Suprapubic skin (tissue), 4 donors: ENCODE data around the gene IHH. TPM values are rescaled to one million over a fixed set of nuclear protein-coding genes. Genes with fewer than 3 reads are reported as not detected.
A peak's percentile ranks its signal among the peaks of the same experiment; 100 is the strongest.

Source experiments
- DNase-seq, 2 donors: peaks; one replicate each; pipeline ENCODE4 v3.0.0-alpha.2; 2019; ENCODE audit warnings: low spot score in 2 of 2
- H3K27ac ChIP-seq: fragments of 200-600 bp; sonication (generic); one replicate; pipeline ENCODE4 v1.5.1; 2019
- H3K27me3 ChIP-seq: fragments of 200-600 bp; sonication (generic); one replicate; pipeline ENCODE4 v1.5.1; 2019
- H3K36me3 ChIP-seq: fragments of 200-600 bp; sonication (generic); one replicate; pipeline ENCODE4 v1.5.1; 2019
- H3K4me1 ChIP-seq: fragments of 200-600 bp; sonication (generic); one replicate; pipeline ENCODE4 v1.5.1; 2019
- H3K4me3 ChIP-seq: fragments of 200-600 bp; sonication (generic); one replicate; pipeline ENCODE4 v1.5.1; 2019; ENCODE audit warnings: mild to moderate bottlenecking
- H3K9me3 ChIP-seq: fragments of 200-600 bp; sonication (generic); one replicate; pipeline ENCODE4 v1.5.1; 2019
- CTCF ChIP-seq, 2 donors: fragments of 200-600 bp in 1 of 2; fragments of 450-650 bp in 1 of 2; sonication (generic) in 1 of 2; IDR thresholded peaks; one replicate each; pipeline ENCODE4 v1.5.1; 2016 to 2019; ENCODE audit warnings: antibody characterized with exemption in 2 of 2, mild to moderate bottlenecking in 1 of 2, moderate library complexity in 1 of 2
- EP300 ChIP-seq: sonication (generic); formaldehyde crosslinking; IDR thresholded peaks from one replicate; pipeline ENCODE4 v1.6.1; 2017; ENCODE audit warnings: antibody characterized with exemption
- POLR2A ChIP-seq, 2 donors: fragments of 450-650 bp; IDR thresholded peaks; one replicate each; pipeline ENCODE4 v1.6.1; 2017; ENCODE audit warnings: antibody characterized with exemption in 2 of 2, mild to moderate bottlenecking in 2 of 2, moderate library complexity in 2 of 2
- POLR2AphosphoS5 ChIP-seq, 3 donors: sonication (generic); formaldehyde crosslinking; IDR thresholded peaks; one replicate each; pipeline ENCODE4 v1.6.1; 2017; ENCODE audit warnings: antibody characterized with exemption in 3 of 3
- WGBS: methylation state at CpG from one replicate; pipeline ENCODE4 v1.1.5; 2018; 5-methylcytosine and 5-hydroxymethylcytosine counted together
- total RNA-seq, 4 donors: library from RNA; depleted of rRNA; stranded (reverse); fragments of >200 nt; gene quantifications; one replicate each; pipeline ENCODE4 v1.1.0, GENCODE V29; 2016

The IHH gene
- total RNA-seq, result under 1 TPM in 2 of 4 donors, not detected in 2; 0.23 to 0.30 TPM

- Histone ChIP-seq H3K27me3 (peaks cover 78% of the 10 kb centered on the region), H3K27ac (no peak within 1 kb of the TSS), H3K4me1 (peaks cover 44% of the 10 kb centered on the region), H3K4me3 (peak within 1 kb of the TSS; percentile 38), H3K36me3 (no peaks in the 10 kb centered on the region), H3K9me3 (no peaks in the 10 kb centered on the region)
- 11% methylated on average over 11 of the region's 76 CpGs for WGBS
- DNase-seq, result no peak
- TF ChIP-seq POLR2AphosphoS5 (IDR thresholded peaks at IDR 0.05) (no peak), EP300 (no peak), CTCF (IDR thresholded peaks at IDR 0.05) (no peak), POLR2A (IDR thresholded peaks at IDR 0.05) (no peak)
Measured at GRCh38 chr2:219060821-219061791, at the start of gene IHH. Gene IHH (minus strand): TSS chr2:219060921. CDS start chr2:219060467, 454 bp downstream.

- Histone ChIP-seq H3K4me1 (peaks cover 7% of the 10 kb centered on the region), H3K27ac (no peak overlapping the region)
Measured at GRCh38 chr2:219109471-219109870, 48.8 kb upstream of the IHH start.

GRCh38 chr2:219107758-219108157 is 47.0 kb upstream of the IHH start:
- WGBS, result 25% methylated on average over 8 of the region's 8 CpGs
- DNase-seq, result no peak
- Histone ChIP-seq H3K4me1 (peaks cover 7% of the 10 kb centered on the region), H3K27ac (no peak overlapping the region), H3K9me3 (no peaks in the 10 kb centered on the region), H3K36me3 (no peaks in the 10 kb centered on the region), H3K4me3 (no peak overlapping the region), H3K27me3 (no peaks in the 10 kb centered on the region)
- TF ChIP-seq CTCF (IDR thresholded peaks at IDR 0.05) (no peak), POLR2A (IDR thresholded peaks at IDR 0.05) (no peak), EP300 (no peak), POLR2AphosphoS5 (IDR thresholded peaks at IDR 0.05) (no peak)

More at GRCh38 chr2:219109471-219109870, 48.8 kb upstream of the IHH start:
- no peak for DNase-seq
- TF ChIP-seq POLR2AphosphoS5 (IDR thresholded peaks at IDR 0.05) (no peak), EP300 (no peak)
- Histone ChIP-seq H3K36me3 (no peaks in the 10 kb centered on the region), H3K9me3 (no peaks in the 10 kb centered on the region), H3K4me3 (no peak overlapping the region), H3K27me3 (no peaks in the 10 kb centered on the region)
- WGBS, result 46% methylated on average over 3 of the region's 3 CpGs

- no peak for DNase-seq
- no peaks in the 10 kb centered on the region for H3K9me3 ChIP-seq
- no peak overlapping the region for H3K4me3 ChIP-seq
- H3K27ac ChIP-seq, result no peak overlapping the region
- WGBS, result 91% methylated on average over 3 of the region's 3 CpGs
- TF ChIP-seq EP300 (no peak), CTCF (IDR thresholded peaks at IDR 0.05) (no peak), POLR2AphosphoS5 (IDR thresholded peaks at IDR 0.05) (no peak), POLR2A (IDR thresholded peaks at IDR 0.05) (no peak)
- H3K27me3 ChIP-seq, result no peaks in the 10 kb centered on the region
- H3K4me1 ChIP-seq, result peaks cover 7% of the 10 kb centered on the region
- no peaks in the 10 kb centered on the region for H3K36me3 ChIP-seq
Measured at GRCh38 chr2:219106251-219106650, 45.5 kb upstream of the IHH start.

- no peak overlapping the region for H3K27ac ChIP-seq
- H3K4me3 ChIP-seq, result no peak overlapping the region
- no peaks in the 10 kb centered on the region for H3K9me3 ChIP-seq
- H3K36me3 ChIP-seq, result no peaks in the 10 kb centered on the region
- peaks cover 5% of the 10 kb centered on the region for H3K4me1 ChIP-seq
- WGBS, result 80% methylated on average over 4 of the region's 4 CpGs
- H3K27me3 ChIP-seq, result no peaks in the 10 kb centered on the region
- TF ChIP-seq CTCF (IDR thresholded peaks at IDR 0.05) (peak in 1 of 2 donors; percentile 48), POLR2A (IDR thresholded peaks at IDR 0.05) (no peak), POLR2AphosphoS5 (IDR thresholded peaks at IDR 0.05) (no peak), EP300 (no peak)
- DNase-seq, result no peak
Measured at GRCh38 chr2:219104107-219105035, 43.6 kb upstream of the IHH start.
